Activated CD8-positive, alpha-beta memory T cell treated with anti-CD3 and anti-CD28 coated beads, Interleukin-2, amount 10 ng/mL, durations not matched to agents 7 days and 5 days (primary cell): ENCODE measurements around the gene FGGY. TPM values are rescaled to one million over a fixed set of nuclear protein-coding genes. Genes with fewer than 3 reads are reported as not detected.
"Not testable (repeated sequence)": the region's sequence is repeated elsewhere in the genome, so short reads cannot be mapped to it uniquely, and the experiment has no call there.

ENCODE experiments used
- ATAC-seq: fragments of 150-1000 bp; cut with Tn5 transposase; one replicate; pipeline ENCODE4 v1.10.0; 2021; ENCODE audit warnings: moderate library complexity
- CTCF ChIA-PET: fragments of 350-600 bp; sonication (Branson Sonifier 250); formaldehyde crosslinking; loops from one replicate; lab custom pipeline; 2021; ENCODE audit warnings: antibody characterized with exemption; lab: Charles Lee
- DNase-seq: peaks from one replicate; pipeline ENCODE4 v3.0.0-alpha.2; 2020
- H3K27ac Mint-ChIP-seq: one replicate; pipeline ENCODE4 v1.8.0; 2021; ENCODE audit warnings: mild to moderate bottlenecking, mixed read lengths
- H3K27me3 Mint-ChIP-seq: one replicate; pipeline ENCODE4 v1.8.0; 2021; ENCODE audit warnings: mixed read lengths
- H3K36me3 Mint-ChIP-seq: one replicate; pipeline ENCODE4 v1.8.0; 2021; ENCODE audit warnings: mild to moderate bottlenecking, mixed read lengths
- H3K4me1 Mint-ChIP-seq: one replicate; pipeline ENCODE4 v1.8.0; 2021; ENCODE audit warnings: mixed read lengths
- H3K4me3 Mint-ChIP-seq: one replicate; pipeline ENCODE4 v1.8.0; 2021; ENCODE audit warnings: mild to moderate bottlenecking, moderate library complexity, mixed read lengths
- H3K9me3 Mint-ChIP-seq: one replicate; pipeline ENCODE4 v1.8.0; 2022; ENCODE audit warnings: low read depth, mixed read lengths
- total RNA-seq, 2 experiments: library from RNA; stranded (reverse); gene quantifications; one replicate each; pipeline ENCODE4 v1.2.3, GENCODE V29; 2021

Gene FGGY
- total RNA-seq, 2 experiments from 2014 or later: 15.8 to 16.7 TPM

GRCh38 chr1:59653142-59653958 is 356.5 kb downstream of the FGGY start:
- DNase-seq, CTCF ChIA-PET, ATAC-seq, H3K27ac Mint-ChIP-seq, H3K36me3 Mint-ChIP-seq, H3K4me1 Mint-ChIP-seq, H3K4me3 Mint-ChIP-seq, H3K27me3 Mint-ChIP-seq, H3K9me3 Mint-ChIP-seq: not testable (repeated sequence)

GRCh38 chr1:59653968-59654367 is 357.1 kb downstream of the FGGY start:
- peaks cover 3% of the 10 kb centered on the region for H3K9me3 Mint-ChIP-seq
- CTCF ChIA-PET: no interaction called here
- no peaks in the 10 kb centered on the region for H3K27me3 Mint-ChIP-seq
- no peak overlapping the region for H3K4me3 Mint-ChIP-seq
- DNase-seq: no peak
- H3K27ac Mint-ChIP-seq: no peak overlapping the region
- H3K4me1 Mint-ChIP-seq: no peaks in the 10 kb centered on the region
- peaks cover 4% of the 10 kb centered on the region for H3K36me3 Mint-ChIP-seq
- no peak for ATAC-seq

- no peak for DNase-seq
- H3K27me3 Mint-ChIP-seq: no peaks in the 10 kb centered on the region
- CTCF ChIA-PET: no interaction called here
- H3K27ac Mint-ChIP-seq: no peak overlapping the region
- peaks cover 3% of the 10 kb centered on the region for H3K9me3 Mint-ChIP-seq
- no peak for ATAC-seq
- H3K4me1 Mint-ChIP-seq: no peaks in the 10 kb centered on the region
- no peak overlapping the region for H3K4me3 Mint-ChIP-seq
- peaks cover 4% of the 10 kb centered on the region for H3K36me3 Mint-ChIP-seq
Measured at GRCh38 chr1:59657873-59658465, 361.1 kb downstream of the FGGY start.

GRCh38 chr1:59664166-59664565 is 367.3 kb downstream of the FGGY start:
- Mint-ChIP-seq H3K27me3 (no peaks in the 10 kb centered on the region), H3K27ac (no peak overlapping the region), H3K4me3 (no peak overlapping the region), H3K36me3 (no peaks in the 10 kb centered on the region), H3K4me1 (no peaks in the 10 kb centered on the region), H3K9me3 (no peaks in the 10 kb centered on the region)
- DNase-seq: no peak
- no peak for ATAC-seq
- CTCF ChIA-PET: no interaction called here

- DNase-seq (no peak), ATAC-seq (no peak)
- CTCF ChIA-PET: no interaction called here
- H3K36me3 Mint-ChIP-seq: no peaks in the 10 kb centered on the region
- H3K9me3 Mint-ChIP-seq: no peaks in the 10 kb centered on the region
- no peaks in the 10 kb centered on the region for H3K27me3 Mint-ChIP-seq
- H3K27ac Mint-ChIP-seq: no peak overlapping the region
- H3K4me1 Mint-ChIP-seq: no peaks in the 10 kb centered on the region
- no peak overlapping the region for H3K4me3 Mint-ChIP-seq
Measured at GRCh38 chr1:59666106-59666505, 369.2 kb downstream of the FGGY start.

- Mint-ChIP-seq H3K4me1 (no peaks in the 10 kb centered on the region), H3K9me3 (no peaks in the 10 kb centered on the region)
- no peak for ATAC-seq
Measured at GRCh38 chr1:59667020-59667419, 370.1 kb downstream of the FGGY start.

GRCh38 chr1:59669752-59670312 is 372.9 kb downstream of the FGGY start:
- H3K4me3 Mint-ChIP-seq: no peak overlapping the region
- CTCF ChIA-PET: no interaction called here
- H3K27me3 Mint-ChIP-seq: no peaks in the 10 kb centered on the region
- DNase-seq: no peak
- H3K4me1 Mint-ChIP-seq: no peaks in the 10 kb centered on the region
- H3K9me3 Mint-ChIP-seq: no peaks in the 10 kb centered on the region
- H3K36me3 Mint-ChIP-seq: no peaks in the 10 kb centered on the region
- no peak for ATAC-seq
- H3K27ac Mint-ChIP-seq: no peak overlapping the region

More at GRCh38 chr1:59667020-59667419, 370.1 kb downstream of the FGGY start:
- DNase-seq: no peak
- Mint-ChIP-seq H3K4me3 (no peak overlapping the region), H3K27me3 (no peaks in the 10 kb centered on the region), H3K36me3 (no peaks in the 10 kb centered on the region), H3K27ac (no peak overlapping the region)
- CTCF ChIA-PET: no interaction called here

- Mint-ChIP-seq H3K27ac (no peak overlapping the region), H3K9me3 (no peaks in the 10 kb centered on the region), H3K4me1 (no peaks in the 10 kb centered on the region), H3K36me3 (no peaks in the 10 kb centered on the region), H3K27me3 (no peaks in the 10 kb centered on the region), H3K4me3 (no peak overlapping the region)
- DNase-seq: no peak
- CTCF ChIA-PET: no interaction called here
- no peak for ATAC-seq
Measured at GRCh38 chr1:59670662-59671061, 373.8 kb downstream of the FGGY start.

- Mint-ChIP-seq H3K9me3 (no peaks in the 10 kb centered on the region), H3K27ac (no peak overlapping the region), H3K4me1 (no peaks in the 10 kb centered on the region), H3K4me3 (no peak overlapping the region), H3K36me3 (no peaks in the 10 kb centered on the region), H3K27me3 (no peaks in the 10 kb centered on the region)
- CTCF ChIA-PET: no interaction called here
- no peak for ATAC-seq
- DNase-seq: no peak
Measured at GRCh38 chr1:59671066-59671952, 374.4 kb downstream of the FGGY start.

GRCh38 chr1:59671953-59672305 is 375.0 kb downstream of the FGGY start:
- no peaks in the 10 kb centered on the region for H3K36me3 Mint-ChIP-seq

GRCh38 chr1:59672851-59673572 is 376.1 kb downstream of the FGGY start:
- Mint-ChIP-seq H3K27me3 (no peaks in the 10 kb centered on the region), H3K4me1 (no peaks in the 10 kb centered on the region), H3K4me3 (no peak overlapping the region), H3K9me3 (no peaks in the 10 kb centered on the region), H3K27ac (no peak overlapping the region), H3K36me3 (no peaks in the 10 kb centered on the region)
- DNase-seq (no peak), ATAC-seq (no peak)
- CTCF ChIA-PET: no interaction called here

More at GRCh38 chr1:59671953-59672305, 375.0 kb downstream of the FGGY start:
- DNase-seq (no peak), ATAC-seq (no peak)
- no peak overlapping the region for H3K4me3 Mint-ChIP-seq
- no peaks in the 10 kb centered on the region for H3K4me1 Mint-ChIP-seq
- CTCF ChIA-PET: no interaction called here
- no peak overlapping the region for H3K27ac Mint-ChIP-seq
- H3K9me3 Mint-ChIP-seq: no peaks in the 10 kb centered on the region
- no peaks in the 10 kb centered on the region for H3K27me3 Mint-ChIP-seq

GRCh38 chr1:59673573-59674450 is 376.9 kb downstream of the FGGY start:
- Mint-ChIP-seq H3K9me3 (no peaks in the 10 kb centered on the region), H3K4me3 (no peak overlapping the region), H3K27me3 (no peaks in the 10 kb centered on the region), H3K27ac (no peak overlapping the region), H3K4me1 (no peaks in the 10 kb centered on the region), H3K36me3 (no peaks in the 10 kb centered on the region)
- no peak for ATAC-seq
- CTCF ChIA-PET: no interaction called here
- DNase-seq: no peak
